ENCODE measurements around the gene NOS3.

GRCh38 chr7:151032936-151033863 is 42.4 kb downstream of the NOS3 start:
- TF ChIP-seq, protein P1, sequence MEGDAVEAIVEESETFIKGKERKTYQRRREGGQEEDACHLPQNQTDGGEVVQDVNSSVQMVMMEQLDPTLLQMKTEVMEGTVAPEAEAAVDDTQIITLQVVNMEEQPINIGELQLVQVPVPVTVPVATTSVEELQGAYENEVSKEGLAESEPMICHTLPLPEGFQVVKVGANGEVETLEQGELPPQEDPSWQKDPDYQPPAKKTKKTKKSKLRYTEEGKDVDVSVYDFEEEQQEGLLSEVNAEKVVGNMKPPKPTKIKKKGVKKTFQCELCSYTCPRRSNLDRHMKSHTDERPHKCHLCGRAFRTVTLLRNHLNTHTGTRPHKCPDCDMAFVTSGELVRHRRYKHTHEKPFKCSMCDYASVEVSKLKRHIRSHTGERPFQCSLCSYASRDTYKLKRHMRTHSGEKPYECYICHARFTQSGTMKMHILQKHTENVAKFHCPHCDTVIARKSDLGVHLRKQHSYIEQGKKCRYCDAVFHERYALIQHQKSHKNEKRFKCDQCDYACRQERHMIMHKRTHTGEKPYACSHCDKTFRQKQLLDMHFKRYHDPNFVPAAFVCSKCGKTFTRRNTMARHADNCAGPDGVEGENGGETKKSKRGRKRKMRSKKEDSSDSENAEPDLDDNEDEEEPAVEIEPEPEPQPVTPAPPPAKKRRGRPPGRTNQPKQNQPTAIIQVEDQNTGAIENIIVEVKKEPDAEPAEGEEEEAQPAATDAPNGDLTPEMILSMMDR (IDR thresholded peaks at IDR 0.05): no peak
- TF ChIP-seq POLR2A (IDR thresholded peaks at IDR 0.05): no peak

Measured in uterus (tissue), 2 donors.